Brain microvascular endothelial cell (primary cell): ENCODE data around the gene ZFHX3.

ENCODE experiments used
- DNase-seq: peaks from one replicate; pipeline ENCODE4 v3.0.0-alpha.2; 2020
- H3K27ac ChIP-seq: fragments of 250-450 bp; sonication (Bioruptor Pico); 2 replicates; pipeline ENCODE4 v1.5.1; 2020; ENCODE audit warnings: mild to moderate bottlenecking, moderate library complexity
- H3K27me3 ChIP-seq: fragments of 250-450 bp; sonication (Bioruptor Pico); replicated peaks from 2 replicates; pipeline ENCODE4 v1.5.1; 2020; ENCODE audit warnings: mild to moderate bottlenecking
- H3K36me3 ChIP-seq: fragments of 250-450 bp; sonication (Bioruptor Pico); replicated peaks from 2 replicates; pipeline ENCODE4 v1.5.1; 2020; ENCODE audit warnings: mild to moderate bottlenecking
- H3K4me3 ChIP-seq: 2 replicates; pipeline ENCODE4 v1.5.1; 2011; ENCODE audit warnings: low read depth, mild to moderate bottlenecking, control low read depth, low read length, moderate library complexity
- in situ Hi-C: cut with HindIII; loops from 2 replicates; pipeline ENCODE4 v1.10.0; 2017; ENCODE audit warnings: low sequenced_read_pairs, low pct_ligation_motif_present
- TF ChIP-seq, protein P1 (sequence below): IDR thresholded peaks from 2 replicates; pipeline ENCODE4 v1.5.1; 2011; ENCODE audit warnings: low read depth, mild to moderate bottlenecking, moderate library complexity, low read length, control low read depth, inconsistent platforms; ENCODE audit errors: missing control alignments

ZFHX3 gene

DNA sequence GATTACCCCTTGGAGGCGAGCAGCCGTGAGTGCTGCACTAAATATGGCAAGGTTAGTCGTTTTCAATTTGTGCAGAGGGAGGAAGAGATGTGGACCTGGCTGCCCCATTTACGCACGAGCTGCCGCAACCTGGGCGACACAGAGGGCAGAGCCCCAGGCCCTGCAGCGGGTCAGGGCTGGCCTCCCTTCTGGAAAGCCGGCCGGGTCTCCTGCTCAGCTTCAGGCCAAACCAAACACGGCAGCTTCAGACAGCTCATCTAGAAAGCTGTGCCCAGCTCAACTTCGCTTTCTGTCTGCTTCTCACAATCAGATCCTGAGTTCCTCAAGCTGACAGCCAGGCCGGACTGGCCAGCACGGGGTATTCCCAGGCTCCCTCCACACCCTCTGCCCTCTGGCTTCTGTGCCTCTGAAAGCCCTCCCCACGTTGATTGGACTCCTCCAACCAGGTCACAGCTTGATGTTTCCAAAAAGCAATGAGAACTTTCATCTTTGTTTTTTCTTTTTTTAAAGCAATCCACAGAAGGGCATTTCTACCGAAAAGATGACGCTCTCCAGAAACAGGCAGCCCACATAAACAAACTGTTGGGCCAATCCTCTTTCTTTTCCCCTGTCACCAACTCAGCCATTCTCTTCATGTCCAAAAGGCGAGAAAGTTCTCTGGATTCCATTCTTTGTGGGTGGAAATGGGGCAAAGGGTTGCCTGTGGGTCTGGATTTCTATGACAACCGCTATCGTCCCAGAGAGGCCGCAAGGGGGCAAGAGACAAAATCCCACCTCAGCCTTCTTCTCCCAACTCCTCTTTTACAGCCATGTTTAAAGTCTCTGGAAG, 189.0 kb downstream of the ZFHX3 start:
- Histone ChIP-seq H3K27me3 (no peaks in the 10 kb centered on the region), H3K4me3 (no peak overlapping the region), H3K27ac (peak overlapping the region; percentile 60), H3K36me3 (no peaks in the 10 kb centered on the region)
- TF ChIP-seq, protein P1, sequence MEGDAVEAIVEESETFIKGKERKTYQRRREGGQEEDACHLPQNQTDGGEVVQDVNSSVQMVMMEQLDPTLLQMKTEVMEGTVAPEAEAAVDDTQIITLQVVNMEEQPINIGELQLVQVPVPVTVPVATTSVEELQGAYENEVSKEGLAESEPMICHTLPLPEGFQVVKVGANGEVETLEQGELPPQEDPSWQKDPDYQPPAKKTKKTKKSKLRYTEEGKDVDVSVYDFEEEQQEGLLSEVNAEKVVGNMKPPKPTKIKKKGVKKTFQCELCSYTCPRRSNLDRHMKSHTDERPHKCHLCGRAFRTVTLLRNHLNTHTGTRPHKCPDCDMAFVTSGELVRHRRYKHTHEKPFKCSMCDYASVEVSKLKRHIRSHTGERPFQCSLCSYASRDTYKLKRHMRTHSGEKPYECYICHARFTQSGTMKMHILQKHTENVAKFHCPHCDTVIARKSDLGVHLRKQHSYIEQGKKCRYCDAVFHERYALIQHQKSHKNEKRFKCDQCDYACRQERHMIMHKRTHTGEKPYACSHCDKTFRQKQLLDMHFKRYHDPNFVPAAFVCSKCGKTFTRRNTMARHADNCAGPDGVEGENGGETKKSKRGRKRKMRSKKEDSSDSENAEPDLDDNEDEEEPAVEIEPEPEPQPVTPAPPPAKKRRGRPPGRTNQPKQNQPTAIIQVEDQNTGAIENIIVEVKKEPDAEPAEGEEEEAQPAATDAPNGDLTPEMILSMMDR, result peak; percentile 59
- in situ Hi-C loops, result no loop called here
- DNase-seq, result peak; percentile 68

- no peak overlapping the region for H3K4me3 ChIP-seq
- peak overlapping the region; percentile 60 for H3K27ac ChIP-seq
- no peaks in the 10 kb centered on the region for H3K36me3 ChIP-seq
- TF ChIP-seq, protein P1, result no peak
- no peak for DNase-seq
- in situ Hi-C loops, result no loop called here
- H3K27me3 ChIP-seq, result no peaks in the 10 kb centered on the region
Measured at GRCh38 chr16:72857834-72858664, 189.9 kb downstream of the ZFHX3 start.

DNA sequence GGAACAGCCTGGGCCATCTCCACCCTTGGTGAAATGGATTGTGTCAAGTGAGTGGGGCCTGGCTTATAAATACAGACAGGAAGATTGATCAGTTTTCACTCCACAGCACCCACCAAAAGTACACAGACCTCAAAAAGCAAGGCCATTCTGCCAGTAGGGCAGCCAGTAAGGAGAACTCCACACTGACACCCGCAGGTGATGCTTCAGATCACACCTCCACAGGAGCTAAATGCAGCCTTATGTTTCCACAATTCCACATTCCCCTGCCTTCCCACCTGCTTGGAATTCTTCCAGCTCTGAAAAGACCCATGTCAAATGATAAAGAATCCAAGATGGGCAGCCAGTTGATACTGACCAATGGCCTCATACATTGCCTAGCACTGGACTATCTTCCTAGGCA, 191.1 kb downstream of the ZFHX3 start:
- DNase-seq, result peak; percentile 39
- Histone ChIP-seq H3K27ac (no peak overlapping the region), H3K36me3 (no peaks in the 10 kb centered on the region), H3K4me3 (no peak overlapping the region), H3K27me3 (no peaks in the 10 kb centered on the region)
- in situ Hi-C loops, result no loop called here
- TF ChIP-seq, protein P1, result peak; percentile 74

DNA sequence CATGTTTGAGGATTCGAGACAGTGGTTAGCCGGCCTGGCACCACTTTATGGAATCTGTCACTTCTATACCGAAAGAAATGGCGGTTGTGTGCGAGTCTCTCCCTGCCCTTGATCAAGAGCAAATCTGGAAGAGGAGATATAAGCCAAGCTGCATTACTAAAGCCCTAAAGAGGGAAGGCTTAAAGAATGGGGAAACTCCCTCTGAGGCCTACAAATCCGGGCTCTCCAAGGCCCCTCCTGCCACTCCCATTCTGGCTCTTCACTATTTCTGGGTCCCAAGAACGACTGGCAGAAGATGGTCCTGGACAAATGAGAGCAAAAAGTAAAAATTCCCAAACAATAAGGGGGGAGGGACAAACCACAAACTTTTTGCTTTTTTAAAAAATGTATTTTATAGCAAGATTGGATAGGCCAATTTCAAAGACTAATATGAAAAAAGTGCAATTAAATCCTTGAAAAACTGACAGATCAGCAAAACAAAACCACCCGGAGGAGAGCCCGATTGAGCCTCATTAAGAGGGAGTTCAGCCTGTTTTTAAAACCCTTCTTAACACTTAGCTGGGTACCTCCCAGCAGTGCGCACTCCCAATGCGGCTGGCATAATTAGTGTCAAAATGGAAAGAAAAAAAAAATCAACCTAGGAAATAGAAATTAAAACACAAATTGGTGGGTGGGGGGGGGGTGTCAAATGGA, 193.5 kb downstream of the ZFHX3 start:
- no peaks in the 10 kb centered on the region for H3K27me3 ChIP-seq
- TF ChIP-seq, protein P1, result no peak
- in situ Hi-C loops, result no loop called here
- H3K36me3 ChIP-seq, result no peaks in the 10 kb centered on the region
- no peak for DNase-seq
- no peak overlapping the region for H3K4me3 ChIP-seq
- no peak overlapping the region for H3K27ac ChIP-seq

- no peak for DNase-seq
- Histone ChIP-seq H3K27me3 (no peaks in the 10 kb centered on the region), H3K36me3 (no peaks in the 10 kb centered on the region), H3K4me3 (no peak overlapping the region), H3K27ac (no peak overlapping the region)
- in situ Hi-C loops, result no loop called here
- TF ChIP-seq, protein P1, result no peak
Measured at GRCh38 chr16:72853575-72854266, 194.2 kb downstream of the ZFHX3 start.
